CD14-positive monocyte (primary cell): ENCODE measurements around the gene XPR1. TPM values are rescaled to one million over a fixed set of nuclear protein-coding genes. Genes with fewer than 3 reads are reported as not detected.

Experiments used
- DNase-seq, 3 donors: peaks; one replicate each; pipeline ENCODE4 v3.0.0-alpha.2; 2011 to 2022
- H2AFZ ChIP-seq: 2 replicates; pipeline ENCODE4 v1.6.0; 2012; ENCODE audit warnings: mild to moderate bottlenecking, low read depth, low read length, inconsistent platforms; ENCODE audit not compliant: insufficient read depth, poor library complexity, severe bottlenecking
- H3K27ac ChIP-seq, 2 donors: 1 replicate in 1 of 2; 2 replicates in 1 of 2; pipeline ENCODE4 v1.5.1; 2012 to 2013; ENCODE audit warnings: low read length in 2 of 2, control low read depth in 1 of 2, inconsistent platforms in 1 of 2, low read depth in 1 of 2, mild to moderate bottlenecking in 1 of 2
- H3K27me3 ChIP-seq, 2 donors: one replicate each; pipeline versions ENCODE4 v1.6.0 to v1.6.1; 2011 to 2013; ENCODE audit warnings: low read length in 2 of 2; ENCODE audit not compliant: control insufficient read depth in 2 of 2, insufficient read depth in 2 of 2
- H3K36me3 ChIP-seq, 2 donors: replicated peaks in 1 of 2; 1 replicate in 1 of 2; 2 replicates in 1 of 2; pipeline versions ENCODE4 v1.5.1 to v1.6.1; 2012 to 2013; ENCODE audit warnings: low read length in 2 of 2, control low read depth in 1 of 2, inconsistent platforms in 1 of 2, mild to moderate bottlenecking in 1 of 2; ENCODE audit not compliant: insufficient read depth in 2 of 2, control insufficient read depth in 1 of 2
- H3K4me1 ChIP-seq, 2 donors: 1 replicate in 1 of 2; 2 replicates in 1 of 2; pipeline versions ENCODE4 v1.5.1 to v1.6.1; 2012 to 2013; ENCODE audit warnings: low read length in 2 of 2, control low read depth in 1 of 2, inconsistent platforms in 1 of 2, mild to moderate bottlenecking in 1 of 2, moderate library complexity in 1 of 2; ENCODE audit not compliant: insufficient read depth in 2 of 2, control insufficient read depth in 1 of 2
- H3K4me2 ChIP-seq: replicated peaks from 2 replicates; pipeline ENCODE3; 2012; ENCODE audit warnings: low read length, moderate library complexity, mild to moderate bottlenecking; ENCODE audit not compliant: poor library complexity, severe bottlenecking; ENCODE audit errors: extremely low read depth
- H3K4me3 ChIP-seq, 3 experiments: fragments of 200-600 bp in 1 of 3; sonication (generic) in 1 of 3; replicated peaks in 1 of 3; 1 replicate in 2 of 3; 2 replicates in 1 of 3; pipeline ENCODE4 v1.5.1; 2011 to 2013; ENCODE audit warnings: low read length in 3 of 3, mild to moderate bottlenecking in 3 of 3, control low read depth in 2 of 3, low read depth in 2 of 3, inconsistent platforms in 1 of 3, moderate library complexity in 1 of 3
- H3K79me2 ChIP-seq: 2 replicates; pipeline ENCODE4 v1.6.0; 2012; ENCODE audit warnings: mild to moderate bottlenecking, control low read depth, inconsistent platforms, low read length, moderate library complexity; ENCODE audit not compliant: insufficient read depth
- H3K9ac ChIP-seq: 2 replicates; pipeline ENCODE4 v1.6.0; 2017; ENCODE audit warnings: low read length, mild to moderate bottlenecking; ENCODE audit not compliant: insufficient read depth, poor library complexity, severe bottlenecking
- H3K9me3 ChIP-seq, 2 donors: replicated peaks in 1 of 2; 1 replicate in 1 of 2; 2 replicates in 1 of 2; pipeline versions ENCODE4 v1.5.1 to v1.6.1; 2012 to 2013; ENCODE audit warnings: low read length in 2 of 2, control low read depth in 1 of 2; ENCODE audit not compliant: control insufficient read depth in 1 of 2, insufficient read depth in 1 of 2
- H4K20me1 ChIP-seq: 2 replicates; pipeline ENCODE4 v1.6.0; 2012; ENCODE audit warnings: mild to moderate bottlenecking, low read length, control low read depth, moderate library complexity; ENCODE audit not compliant: insufficient read depth
- H3K27ac Mint-ChIP-seq, 7 donors: one replicate each; pipeline ENCODE4 v1.8.0; 2020; ENCODE audit warnings: mild to moderate bottlenecking in 7 of 7, mixed read lengths in 7 of 7, moderate library complexity in 6 of 7, inconsistent platforms in 2 of 7
- H3K27me3 Mint-ChIP-seq, 3 donors: one replicate each; pipeline ENCODE4 v1.8.0; 2021 to 2022; ENCODE audit warnings: low read depth in 3 of 3, mild to moderate bottlenecking in 3 of 3, mixed read lengths in 3 of 3, moderate library complexity in 3 of 3, inconsistent platforms in 1 of 3
- H3K36me3 Mint-ChIP-seq, 2 donors: one replicate each; pipeline ENCODE4 v1.8.0; 2020; ENCODE audit warnings: mixed read lengths in 2 of 2, inconsistent platforms in 1 of 2, mild to moderate bottlenecking in 1 of 2
- H3K4me1 Mint-ChIP-seq: one replicate; pipeline ENCODE4 v1.8.0; 2020; ENCODE audit warnings: mild to moderate bottlenecking, mixed read lengths
- H3K4me3 Mint-ChIP-seq, 2 donors: one replicate each; pipeline ENCODE4 v1.8.0; 2020; ENCODE audit warnings: mild to moderate bottlenecking in 2 of 2, mixed read lengths in 2 of 2, moderate library complexity in 1 of 2
- H3K9me3 Mint-ChIP-seq, 7 donors: one replicate each; pipeline ENCODE4 v1.8.0; 2020 to 2022; ENCODE audit warnings: mixed read lengths in 7 of 7, mild to moderate bottlenecking in 6 of 7, moderate library complexity in 6 of 7, inconsistent platforms in 2 of 7
- CTCF ChIP-seq: fragments of 200-600 bp; IDR thresholded peaks from one replicate; pipeline ENCODE4 v1.8.0; 2022; ENCODE audit warnings: antibody characterized with exemption, mild to moderate bottlenecking
- WGBS: methylation state at CpG from one replicate; pipeline ENCODE4 v1.1.5; 2013; ENCODE audit warnings: missing lambda C conversion rate; ENCODE audit not compliant: insufficient coverage; 5-methylcytosine and 5-hydroxymethylcytosine counted together
- intact Hi-C, 2 donors: fragments of 100-400 bp; cut with micrococcal nuclease; formaldehyde crosslinking; loops; one replicate each; pipeline versions ENCODE4 v1.15.0 to v1.15.1; 2023
- polyA plus RNA-seq, 3 donors: library from polyadenylated mRNA; depleted of rRNA in 1 of 3; unstranded in 2 of 3; stranded (reverse) in 1 of 3; fragments of 300-500 nt in 2 of 3; fragments of >200 nt in 1 of 3; fragmentation: Illumina TruSeq in 2 of 3; gene quantifications; 1 replicate in 2 of 3; 2 replicates in 1 of 3; pipeline ENCODE4 v1.2.3, GENCODE V29; 2012 to 2021

XPR1 gene
- polyA plus RNA-seq, 3 donors: 4.7 to 12.5 (median 8.7) TPM

GRCh38 chr1:180627411-180627810 lies 4.4 kb upstream of the XPR1 start:
- Mint-ChIP-seq H3K9me3 (peaks cover 0 to 8% (median 0%) of the 10 kb centered on the region in 7 donors), H3K27me3 (peaks cover 2 to 5% (median 3%) of the 10 kb centered on the region in 3 donors), H3K36me3 (no peaks in the 10 kb centered on the region), H3K27ac (no peak overlapping the region), H3K4me1 (peaks cover 4% of the 10 kb centered on the region), H3K4me3 (no peak overlapping the region)
- TF ChIP-seq CTCF: no peak
- H3K9ac ChIP-seq: no peak overlapping the region
- intact Hi-C loops: no loop called here
- H2AFZ ChIP-seq: no peak overlapping the region
- H3K27me3 ChIP-seq: peaks cover 0 to 2% of the 10 kb centered on the region in 2 donors
- peaks cover 0 to 2% of the 10 kb centered on the region in 2 donors for H3K4me1 ChIP-seq
- no peak overlapping the region for H3K27ac ChIP-seq
- H3K79me2 ChIP-seq: peaks cover 1% of the 10 kb centered on the region
- H3K9me3 ChIP-seq: no peaks in the 10 kb centered on the region
- no peak overlapping the region for H3K4me3 ChIP-seq
- H3K4me2 ChIP-seq: no peak overlapping the region
- no peaks in the 10 kb centered on the region for H3K36me3 ChIP-seq
- 83% methylated on average over 1 of the region's 1 CpG for WGBS
- no peaks in the 10 kb centered on the region for H4K20me1 ChIP-seq
- peak in 1 of 3 donors; percentile 18 for DNase-seq

GRCh38 chr1:180628646-180629045 lies 3.2 kb upstream of the XPR1 start:
- Mint-ChIP-seq H3K9me3 (peaks cover 0 to 8% (median 0%) of the 10 kb centered on the region in 7 donors), H3K4me3 (no peak overlapping the region), H3K27ac (no peak overlapping the region), H3K4me1 (peaks cover 4% of the 10 kb centered on the region), H3K27me3 (peaks cover 2 to 5% (median 3%) of the 10 kb centered on the region in 3 donors), H3K36me3 (no peaks in the 10 kb centered on the region)
- Histone ChIP-seq H3K36me3 (no peaks in the 10 kb centered on the region), H3K9ac (no peak overlapping the region), H3K27ac (no peak overlapping the region), H3K79me2 (peaks cover 13% of the 10 kb centered on the region), H4K20me1 (peaks cover 12% of the 10 kb centered on the region), H3K4me1 (peaks cover 8 to 12% of the 10 kb centered on the region in 2 donors), H3K4me3 (no peak overlapping the region), H3K4me2 (no peak overlapping the region), H2AFZ (no peak overlapping the region), H3K27me3 (peaks cover 0 to 2% of the 10 kb centered on the region in 2 donors), H3K9me3 (no peaks in the 10 kb centered on the region)
- TF ChIP-seq CTCF: no peak
- intact Hi-C loops: no loop called here
- DNase-seq: no peak
- no CpG with 5 or more reads among the region's 1 CpG for WGBS
